ENCODE results near the gene GABRA5. TPM values are rescaled to one million over a fixed set of nuclear protein-coding genes. Genes with fewer than 3 reads are reported as not detected.

GABRA5 gene
- total RNA-seq, 1 donor from 2014 or later, result 0.54 TPM

DNA sequence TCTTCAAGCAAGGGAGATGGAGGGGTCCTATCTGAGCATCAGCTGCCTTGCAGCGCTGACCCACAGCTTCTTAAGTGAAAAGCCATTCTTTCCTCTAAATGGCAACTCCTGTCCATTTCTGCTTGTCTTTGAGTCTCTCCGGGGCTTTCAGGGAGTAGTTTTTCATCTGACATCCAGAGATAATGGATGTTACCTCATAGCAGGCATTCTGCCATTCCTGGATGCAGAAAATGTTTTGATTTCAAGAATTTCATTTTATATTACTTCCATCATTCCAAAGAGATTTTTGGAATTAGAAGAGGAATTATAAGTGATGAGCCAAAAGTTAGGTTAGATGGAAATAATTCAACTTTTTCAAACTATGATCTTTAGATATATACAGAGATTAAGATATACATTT, 59.2 kb downstream of the GABRA5 start:
- Mint-ChIP-seq H3K27me3 (ENCODE audit: low read depth) (no peaks in the 10 kb centered on the region), H3K4me1 (no peaks in the 10 kb centered on the region), H3K9me3 (peaks cover 4% of the 10 kb centered on the region), H3K27ac (ENCODE audit: unreplicated experiment) (no peak overlapping the region), H3K36me3 (ENCODE audit: low read depth) (no peaks in the 10 kb centered on the region), H3K4me3 (no peak overlapping the region)
- no peak for TF ChIP-seq CTCF (conservative IDR thresholded peaks at IDR 0.05)
- DNase-seq (ENCODE audit: low read depth, low spot score), result no peak

DNA sequence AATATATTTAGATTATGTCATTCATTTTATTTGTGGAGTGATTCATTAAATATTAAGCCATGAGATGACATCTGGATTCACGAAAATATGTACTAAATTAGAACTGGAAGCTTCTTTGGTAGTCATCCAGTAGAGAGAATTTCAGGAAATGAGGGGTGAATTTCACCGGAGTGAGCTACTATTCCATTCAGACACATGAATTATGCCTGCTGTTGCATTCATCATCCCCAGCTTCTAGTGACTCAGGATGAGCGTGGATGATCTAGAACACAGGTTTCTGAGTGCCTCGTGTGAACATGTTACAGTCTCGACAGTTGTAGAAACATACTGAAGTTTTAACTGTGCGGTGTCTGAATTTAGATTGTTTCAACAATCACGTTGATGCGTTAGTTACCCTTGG, 61.2 kb downstream of the GABRA5 start:
- Mint-ChIP-seq H3K36me3 (ENCODE audit: low read depth) (no peaks in the 10 kb centered on the region), H3K4me1 (no peaks in the 10 kb centered on the region), H3K4me3 (no peak overlapping the region), H3K9me3 (no peaks in the 10 kb centered on the region), H3K27me3 (ENCODE audit: low read depth) (no peaks in the 10 kb centered on the region), H3K27ac (ENCODE audit: unreplicated experiment) (no peak overlapping the region)
- no peak for TF ChIP-seq CTCF (conservative IDR thresholded peaks at IDR 0.05)
- DNase-seq (ENCODE audit: low read depth, low spot score), result no peak

- TF ChIP-seq CTCF (conservative IDR thresholded peaks at IDR 0.05), result no peak
- no peaks in the 10 kb centered on the region for H3K9me3 Mint-ChIP-seq
Measured at GRCh38 chr15:26929588-26929987, 62.7 kb downstream of the GABRA5 start.

GRCh38 chr15:26934848-26935247, 68.0 kb downstream of the GABRA5 start:
- H3K36me3 Mint-ChIP-seq (ENCODE audit: low read depth), result no peaks in the 10 kb centered on the region
- no peak overlapping the region for H3K4me3 Mint-ChIP-seq
- DNase-seq (ENCODE audit: low read depth, low spot score), result no peak
- TF ChIP-seq CTCF (conservative IDR thresholded peaks at IDR 0.05), result no peak
- no peaks in the 10 kb centered on the region for H3K9me3 Mint-ChIP-seq
- no peak overlapping the region for H3K27ac Mint-ChIP-seq (ENCODE audit: unreplicated experiment)
- no peaks in the 10 kb centered on the region for H3K4me1 Mint-ChIP-seq
- no peaks in the 10 kb centered on the region for H3K27me3 Mint-ChIP-seq (ENCODE audit: low read depth)

More at GRCh38 chr15:26929588-26929987, 62.7 kb downstream of the GABRA5 start:
- Mint-ChIP-seq H3K4me3 (no peak overlapping the region), H3K27me3 (ENCODE audit: low read depth) (no peaks in the 10 kb centered on the region), H3K36me3 (ENCODE audit: low read depth) (no peaks in the 10 kb centered on the region), H3K4me1 (no peaks in the 10 kb centered on the region), H3K27ac (ENCODE audit: unreplicated experiment) (peak overlapping the region; percentile 27)
- DNase-seq (ENCODE audit: low read depth, low spot score), result no peak

DNA sequence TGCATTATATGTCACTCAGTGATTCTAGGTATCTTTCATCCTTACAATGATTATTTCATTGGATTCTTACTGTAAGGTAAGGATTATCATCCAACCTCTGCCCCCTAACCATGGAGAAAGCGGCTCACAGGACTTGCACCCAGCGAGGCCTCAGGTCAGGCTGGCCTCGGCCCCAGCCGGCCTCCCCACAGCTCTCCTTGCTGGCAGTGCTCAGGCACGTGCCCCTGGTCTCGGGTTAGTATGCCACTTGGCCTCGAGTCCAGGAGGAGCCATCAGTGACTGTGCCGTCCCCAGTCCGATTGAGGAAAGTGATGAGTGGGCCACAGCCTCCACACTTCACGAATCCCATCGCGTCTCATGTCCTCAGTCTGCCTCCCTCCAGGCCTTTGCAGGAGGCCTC, 68.5 kb downstream of the GABRA5 start:
- H3K27ac Mint-ChIP-seq (ENCODE audit: unreplicated experiment), result no peak overlapping the region
- no peak overlapping the region for H3K4me3 Mint-ChIP-seq
- H3K36me3 Mint-ChIP-seq (ENCODE audit: low read depth), result no peaks in the 10 kb centered on the region
- H3K4me1 Mint-ChIP-seq, result no peaks in the 10 kb centered on the region
- no peak for DNase-seq (ENCODE audit: low read depth, low spot score)
- no peak for TF ChIP-seq CTCF (conservative IDR thresholded peaks at IDR 0.05)
- no peaks in the 10 kb centered on the region for H3K27me3 Mint-ChIP-seq (ENCODE audit: low read depth)
- H3K9me3 Mint-ChIP-seq, result no peaks in the 10 kb centered on the region

- Mint-ChIP-seq H3K36me3 (ENCODE audit: low read depth) (no peaks in the 10 kb centered on the region), H3K4me3 (no peak overlapping the region), H3K9me3 (no peaks in the 10 kb centered on the region), H3K4me1 (no peaks in the 10 kb centered on the region), H3K27ac (ENCODE audit: unreplicated experiment) (peak overlapping the region; percentile 23), H3K27me3 (ENCODE audit: low read depth) (no peaks in the 10 kb centered on the region)
- TF ChIP-seq CTCF (conservative IDR thresholded peaks at IDR 0.05), result no peak
- no peak for DNase-seq (ENCODE audit: low read depth, low spot score)
Measured at GRCh38 chr15:26936502-26936901, 69.6 kb downstream of the GABRA5 start.

All from neural crest cell (in vitro differentiated cells).